ENCODE data around the gene MREG. TPM values are rescaled to one million over a fixed set of nuclear protein-coding genes. Genes with fewer than 3 reads are reported as not detected.

MREG gene
- polyA plus RNA-seq, 2 of the 4 experiments (the other 2 are of a cell fraction) = 6.4 to 8.0 TPM

DNA sequence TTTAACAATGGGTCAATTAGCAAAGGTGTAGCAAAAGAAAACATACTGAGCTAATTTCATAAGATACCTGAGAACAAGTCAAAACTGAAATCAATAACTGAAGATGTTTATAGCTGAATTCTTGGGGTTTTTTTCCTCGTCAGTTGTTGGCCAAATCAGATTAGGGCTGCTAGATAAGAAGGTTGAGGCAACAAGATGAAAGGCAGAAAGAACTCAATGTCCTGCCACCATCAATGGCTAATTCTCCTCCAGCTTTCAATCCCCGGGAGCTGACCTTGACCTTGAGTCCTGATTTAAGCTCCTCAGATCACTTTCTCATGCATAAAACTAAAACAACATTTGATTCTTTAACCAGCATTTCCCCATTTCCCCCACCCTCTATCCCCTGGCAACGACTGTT, 61.8 kb downstream of the MREG start:
- POLR2A ChIA-PET = no interaction called here
- Histone ChIP-seq H3K4me2 (no peak overlapping the region), H3K27ac (no peak overlapping the region), H3K9me3 (no peaks in the 10 kb centered on the region), H3K4me1 (no peaks in the 10 kb centered on the region), H3K4me3 (no peak overlapping the region)
- TF ChIP-seq, protein P1, sequence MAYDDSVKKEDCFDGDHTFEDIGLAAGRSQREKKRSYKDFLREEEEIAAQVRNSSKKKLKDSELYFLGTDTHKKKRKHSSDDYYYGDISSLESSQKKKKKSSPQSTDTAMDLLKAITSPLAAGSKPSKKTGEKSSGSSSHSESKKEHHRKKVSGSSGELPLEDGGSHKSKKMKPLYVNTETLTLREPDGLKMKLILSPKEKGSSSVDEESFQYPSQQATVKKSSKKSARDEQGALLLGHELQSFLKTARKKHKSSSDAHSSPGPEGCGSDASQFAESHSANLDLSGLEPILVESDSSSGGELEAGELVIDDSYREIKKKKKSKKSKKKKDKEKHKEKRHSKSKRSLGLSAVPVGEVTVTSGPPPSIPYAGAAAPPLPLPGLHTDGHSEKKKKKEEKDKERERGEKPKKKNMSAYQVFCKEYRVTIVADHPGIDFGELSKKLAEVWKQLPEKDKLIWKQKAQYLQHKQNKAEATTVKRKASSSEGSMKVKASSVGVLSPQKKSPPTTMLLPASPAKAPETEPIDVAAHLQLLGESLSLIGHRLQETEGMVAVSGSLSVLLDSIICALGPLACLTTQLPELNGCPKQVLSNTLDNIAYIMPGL (CRISPR knock-in tag; IDR thresholded peaks at IDR 0.05; ENCODE audit: borderline replicate concordance) = no peak
- TF ChIP-seq ESRRA (IDR thresholded peaks at IDR 0.05; ENCODE audit: borderline replicate concordance, low read length) (no peak), MYC (IDR thresholded peaks at IDR 0.05; ENCODE audit: borderline replicate concordance, low read length) (no peak), ATOH8 (CRISPR knock-in tag; IDR thresholded peaks at IDR 0.05; ENCODE audit: low read depth) (no peak), POLR2AphosphoS2 (conservative IDR thresholded peaks at IDR 0.05; ENCODE audit: low read length) (no peak), HOXA7 (CRISPR knock-in tag; IDR thresholded peaks at IDR 0.05) (no peak), HOXB5 (CRISPR knock-in tag; IDR thresholded peaks at IDR 0.05) (no peak), CHD2 (IDR thresholded peaks at IDR 0.05; ENCODE audit: low read length, partially characterized antibody) (no peak), HOXB13 (CRISPR knock-in tag; IDR thresholded peaks at IDR 0.05; ENCODE audit: low read depth) (no peak), RCOR1 (IDR thresholded peaks at IDR 0.05; ENCODE audit: low read depth, low read length) (no peak), KDM5A (IDR thresholded peaks at IDR 0.05) (no peak)
- TF ChIP-seq, protein P2, sequence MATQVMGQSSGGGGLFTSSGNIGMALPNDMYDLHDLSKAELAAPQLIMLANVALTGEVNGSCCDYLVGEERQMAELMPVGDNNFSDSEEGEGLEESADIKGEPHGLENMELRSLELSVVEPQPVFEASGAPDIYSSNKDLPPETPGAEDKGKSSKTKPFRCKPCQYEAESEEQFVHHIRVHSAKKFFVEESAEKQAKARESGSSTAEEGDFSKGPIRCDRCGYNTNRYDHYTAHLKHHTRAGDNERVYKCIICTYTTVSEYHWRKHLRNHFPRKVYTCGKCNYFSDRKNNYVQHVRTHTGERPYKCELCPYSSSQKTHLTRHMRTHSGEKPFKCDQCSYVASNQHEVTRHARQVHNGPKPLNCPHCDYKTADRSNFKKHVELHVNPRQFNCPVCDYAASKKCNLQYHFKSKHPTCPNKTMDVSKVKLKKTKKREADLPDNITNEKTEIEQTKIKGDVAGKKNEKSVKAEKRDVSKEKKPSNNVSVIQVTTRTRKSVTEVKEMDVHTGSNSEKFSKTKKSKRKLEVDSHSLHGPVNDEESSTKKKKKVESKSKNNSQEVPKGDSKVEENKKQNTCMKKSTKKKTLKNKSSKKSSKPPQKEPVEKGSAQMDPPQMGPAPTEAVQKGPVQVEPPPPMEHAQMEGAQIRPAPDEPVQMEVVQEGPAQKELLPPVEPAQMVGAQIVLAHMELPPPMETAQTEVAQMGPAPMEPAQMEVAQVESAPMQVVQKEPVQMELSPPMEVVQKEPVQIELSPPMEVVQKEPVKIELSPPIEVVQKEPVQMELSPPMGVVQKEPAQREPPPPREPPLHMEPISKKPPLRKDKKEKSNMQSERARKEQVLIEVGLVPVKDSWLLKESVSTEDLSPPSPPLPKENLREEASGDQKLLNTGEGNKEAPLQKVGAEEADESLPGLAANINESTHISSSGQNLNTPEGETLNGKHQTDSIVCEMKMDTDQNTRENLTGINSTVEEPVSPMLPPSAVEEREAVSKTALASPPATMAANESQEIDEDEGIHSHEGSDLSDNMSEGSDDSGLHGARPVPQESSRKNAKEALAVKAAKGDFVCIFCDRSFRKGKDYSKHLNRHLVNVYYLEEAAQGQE (IDR thresholded peaks at IDR 0.05) = no peak
- ATAC-seq (no peak), DNase-seq (ENCODE audit: low read depth in 1 of 2, low spot score in 1 of 2) (no peak), FAIRE-seq (no peak)
- CTCF ChIA-PET = interaction anchor here (0.8 to 5.2 kb wide), 7 partner anchors 9 to 71 kb away, joined by 3 to 55 read pairs (median 12); partner anchors contain the start of gene MREG
- 88% methylated on average over 3 of the region's 3 CpGs for whole genome bisulfite sequencing (ENCODE audit: missing lambda C conversion rate)

DNA sequence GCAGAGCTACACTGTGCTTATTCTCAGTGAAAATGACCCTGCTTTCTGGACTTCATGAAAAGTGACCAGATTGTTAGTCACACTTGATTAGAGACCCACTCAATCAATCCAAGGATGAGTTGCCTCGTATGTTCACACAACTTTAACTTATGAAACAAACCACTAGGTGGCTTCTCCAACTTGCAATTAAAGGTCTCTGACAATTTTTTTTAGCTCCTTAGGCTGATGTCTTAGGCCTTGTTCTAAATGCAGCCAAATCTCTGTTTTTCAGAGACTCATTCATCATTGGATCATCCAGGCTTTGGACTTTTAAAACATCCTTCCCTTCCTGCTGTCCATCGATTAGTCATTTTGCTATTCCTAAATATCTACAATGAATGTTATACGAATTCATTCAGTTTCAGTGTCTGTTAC, 63.4 kb downstream of the MREG start:
- Histone ChIP-seq H3K9me3 (no peaks in the 10 kb centered on the region), H3K27ac (no peak overlapping the region), H3K4me3 (no peak overlapping the region), H3K4me2 (no peak overlapping the region), H3K4me1 (no peaks in the 10 kb centered on the region)
- FAIRE-seq = no peak
- peak; percentile 76 to 91; a peak in 5 of 6 replicates for ATAC-seq
- 37% methylated on average over 3 of the region's 3 CpGs for WGBS (ENCODE audit: missing lambda C conversion rate)
- DNase-seq (ENCODE audit: low read depth in 1 of 2, low spot score in 1 of 2) = peak; percentile 27 to 54
- CTCF ChIA-PET = interaction anchor here (0.6 to 5.2 kb wide), 22 partner anchors 8 to 1437 kb away, joined by 3 to 55 read pairs (median 4); partner anchors contain the start of gene MREG
- TF ChIP-seq, protein P3, sequence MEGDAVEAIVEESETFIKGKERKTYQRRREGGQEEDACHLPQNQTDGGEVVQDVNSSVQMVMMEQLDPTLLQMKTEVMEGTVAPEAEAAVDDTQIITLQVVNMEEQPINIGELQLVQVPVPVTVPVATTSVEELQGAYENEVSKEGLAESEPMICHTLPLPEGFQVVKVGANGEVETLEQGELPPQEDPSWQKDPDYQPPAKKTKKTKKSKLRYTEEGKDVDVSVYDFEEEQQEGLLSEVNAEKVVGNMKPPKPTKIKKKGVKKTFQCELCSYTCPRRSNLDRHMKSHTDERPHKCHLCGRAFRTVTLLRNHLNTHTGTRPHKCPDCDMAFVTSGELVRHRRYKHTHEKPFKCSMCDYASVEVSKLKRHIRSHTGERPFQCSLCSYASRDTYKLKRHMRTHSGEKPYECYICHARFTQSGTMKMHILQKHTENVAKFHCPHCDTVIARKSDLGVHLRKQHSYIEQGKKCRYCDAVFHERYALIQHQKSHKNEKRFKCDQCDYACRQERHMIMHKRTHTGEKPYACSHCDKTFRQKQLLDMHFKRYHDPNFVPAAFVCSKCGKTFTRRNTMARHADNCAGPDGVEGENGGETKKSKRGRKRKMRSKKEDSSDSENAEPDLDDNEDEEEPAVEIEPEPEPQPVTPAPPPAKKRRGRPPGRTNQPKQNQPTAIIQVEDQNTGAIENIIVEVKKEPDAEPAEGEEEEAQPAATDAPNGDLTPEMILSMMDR (IDR thresholded peaks at IDR 0.05) = peak; percentile 77
- TF ChIP-seq BHLHE40 (IDR thresholded peaks at IDR 0.05; ENCODE audit: low read depth, low read length) (no peak), NPAS2 (CRISPR knock-in tag; IDR thresholded peaks at IDR 0.05; ENCODE audit: borderline replicate concordance) (no peak), SMC3 (IDR thresholded peaks at IDR 0.05) (peak; percentile 71), ZNF302 (CRISPR knock-in tag; IDR thresholded peaks at IDR 0.05) (no peak), SREBF2 (IDR thresholded peaks at IDR 0.05) (no peak), RAD21 (conservative IDR thresholded peaks at IDR 0.05 in 1 of 2, IDR thresholded peaks at IDR 0.05 in 1 of 2) (peak; percentile 69 to 75)
- POLR2A ChIA-PET = no interaction called here

Data from A549 (cell line).